Heart right ventricle (tissue), 16 donors: ENCODE results near the gene KRT15. TPM values are rescaled to one million over a fixed set of nuclear protein-coding genes. Genes with fewer than 3 reads are reported as not detected.

ENCODE experiments used
- ATAC-seq, 8 donors: fragments of 200-7000 bp; cut with Tn5 transposase; one replicate each; pipeline ENCODE4 v1.9.1; 2020; ENCODE audit warnings: mild to moderate bottlenecking in 8 of 8, moderate library complexity in 8 of 8, moderate number of reproducible peaks in 1 of 8
- DNase-seq, 2 donors: peaks; one replicate each; pipeline ENCODE4 v3.0.0-alpha.2; 2020
- H3K27ac ChIP-seq, 10 donors: fragments of 200-600 bp; sonication (generic) in 2 of 10; one replicate each; pipeline versions ENCODE4 v1.5.0 to v1.8.0; 2020 to 2022; ENCODE audit warnings: mild to moderate bottlenecking in 3 of 10
- H3K27me3 ChIP-seq, 7 donors: fragments of 200-600 bp; one replicate each; pipeline ENCODE4 v1.8.0; 2021 to 2022; ENCODE audit warnings: mild to moderate bottlenecking in 2 of 7
- H3K36me3 ChIP-seq, 9 donors: fragments of 200-600 bp; sonication (generic) in 1 of 9; one replicate each; pipeline versions ENCODE4 v1.5.0 to v1.8.0; 2020 to 2022; ENCODE audit warnings: mild to moderate bottlenecking in 2 of 9
- H3K4me1 ChIP-seq, 9 donors: fragments of 200-600 bp; sonication (generic) in 1 of 9; one replicate each; pipeline versions ENCODE4 v1.5.0 to v1.8.0; 2020 to 2022; ENCODE audit warnings: mild to moderate bottlenecking in 4 of 9
- H3K4me3 ChIP-seq, 10 donors: fragments of 200-600 bp; sonication (generic) in 2 of 10; one replicate each; pipeline versions ENCODE4 v1.5.0 to v1.8.0; 2020 to 2022; ENCODE audit warnings: mild to moderate bottlenecking in 7 of 10, moderate library complexity in 2 of 10
- H3K9me3 ChIP-seq, 11 donors: fragments of 200-600 bp in 10 of 11; sonication (generic) in 2 of 11; one replicate each; pipeline versions ENCODE4 v1.5.0 to v1.8.0; 2013 to 2022; ENCODE audit warnings: mild to moderate bottlenecking in 2 of 11, control low read depth in 1 of 11, moderate library complexity in 1 of 11
- CTCF ChIP-seq, 9 donors: fragments of 200-600 bp; sonication (generic) in 2 of 9; IDR thresholded peaks; one replicate each; pipeline versions ENCODE4 v1.5.0 to v1.8.0; 2021 to 2022; ENCODE audit warnings: antibody characterized with exemption in 9 of 9, mild to moderate bottlenecking in 5 of 9, moderate library complexity in 1 of 9
- WGBS, 2 donors: extraction: QIAGEN DNeasy Blood & Tissue Kit; methylation state at CpG; one replicate each; pipeline ENCODE4 v1.1.7; 2013; ENCODE audit warnings: inconsistent platforms in 1 of 2; 5-methylcytosine and 5-hydroxymethylcytosine counted together
- intact Hi-C, 10 donors: fragments of 100-400 bp; cut with DNase I; formaldehyde crosslinking; loops; one replicate each; pipeline versions ENCODE4 v1.11.1 to v1.14.2; 2022
- polyA plus RNA-seq, 2 donors: library from polyadenylated mRNA; stranded (reverse); fragments of 200-250 nt; gene quantifications; one replicate each; pipeline ENCODE4 v1.2.3, GENCODE V29; 2013
- total RNA-seq, 10 donors: library from RNA; stranded (reverse); fragmentation: NEBNext Ultra II Directional in 3 of 10; extraction: Animal tissue kit (Norgen Biotek cat#: 25700) in 3 of 10; gene quantifications; one replicate each; pipeline versions ENCODE4 v1.2.1 to v1.2.4, GENCODE V29; 2021 to 2023
- donor health status: Arrhythmogenic right ventricular cardiomyopathy.
- donor health status: ischemic (EF 13 %, LVEDD 7.1; RV severe dilation, severe dysfunction).
- donor health status: healthy with polysubstance abuse.
- donor health status: DM: no; HTN: yes; CAD: no.
- donor health status: DM: no; HTN: no; CAD: no.
- donor health status: ischemic (EF 25% LVEDD 6.9; RV normal size, moderate dysfunction).
- donor health status: ischemic (EF 25% LVEDD 5.7; RV mildly dilated, moderate dysfunction).
- donor health status: healthy.
- donor health status: DM: yes; HTN: yes; CAD: no.
- donor health status: Ischemic cardiomyopathy.
- donor health status: ischemic (EF 35%, LVEDD 5.7; RV mildly dilated, moderate dysfunction).
- donor health status: nonischemic (EF 11% LVEDD 7.7; RV severe dilation, severe dysfunction).
- donor health status: DM: yes; HTN: yes; CAD: no.
- donor health status: PGD.
- donor health status: ischemic (EF 29% LVEDD 5.4; RV normal size, mild dysfunction).
- donor health status: nonischemic (EF 23%, LVEDD 6.1; RV moderate dilation, normal function).

The KRT15 gene
- total and polyA plus RNA-seq, 12 donors: 0.07 to 0.22 TPM; not detected in 10

GRCh38 chr17:41480581-41480980 lies 38.1 kb downstream of the KRT15 start:
- no peak overlapping the region for H3K27ac ChIP-seq
- no peaks in the 10 kb centered on the region for H3K4me1 ChIP-seq
- ATAC-seq (no peak), DNase-seq (no peak)
- no peaks in the 10 kb centered on the region for H3K36me3 ChIP-seq
- WGBS, 2 donors: 96% methylated on average over 10 of the region's 10 CpGs
- no peaks in the 10 kb centered on the region for H3K9me3 ChIP-seq
- TF ChIP-seq CTCF (IDR thresholded peaks at IDR 0.05): no peak
- intact Hi-C loops: no loop called here
- H3K27me3 ChIP-seq: peaks cover 0 to 9% (median 6%) of the 10 kb centered on the region in 7 donors
- H3K4me3 ChIP-seq: no peak overlapping the region

DNA sequence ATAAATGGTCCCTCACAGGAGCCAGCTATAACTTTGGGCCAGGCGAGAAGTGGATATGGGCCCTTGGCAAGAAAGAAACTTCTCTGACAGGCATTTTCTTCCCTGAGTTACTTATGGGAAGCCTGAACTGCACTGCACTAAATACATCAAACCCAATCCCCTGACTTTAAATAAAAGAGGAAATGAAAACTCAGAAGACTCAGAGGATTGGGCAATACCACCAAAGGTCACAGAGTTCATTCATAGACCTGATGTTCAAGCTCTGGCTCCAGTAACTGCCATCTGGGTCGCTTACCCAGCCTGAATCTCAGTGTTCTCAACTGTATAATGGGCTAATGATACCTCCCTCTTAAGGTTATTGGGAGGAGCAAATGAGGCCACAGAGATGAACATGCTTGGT lies 38.6 kb downstream of the KRT15 start:
- WGBS, 2 donors: 36 to 71% methylated on average over 2 of the region's 2 CpGs
- Histone ChIP-seq H3K27me3 (peaks cover 0 to 9% (median 5%) of the 10 kb centered on the region in 7 donors), H3K9me3 (no peaks in the 10 kb centered on the region), H3K27ac (no peak overlapping the region), H3K4me1 (peaks cover 0 to 2% (median 0%) of the 10 kb centered on the region in 9 donors), H3K4me3 (no peak overlapping the region), H3K36me3 (no peaks in the 10 kb centered on the region)
- intact Hi-C loops: no loop called here
- no peak for TF ChIP-seq CTCF (IDR thresholded peaks at IDR 0.05)
- DNase-seq: no peak
- ATAC-seq: no peak

DNA sequence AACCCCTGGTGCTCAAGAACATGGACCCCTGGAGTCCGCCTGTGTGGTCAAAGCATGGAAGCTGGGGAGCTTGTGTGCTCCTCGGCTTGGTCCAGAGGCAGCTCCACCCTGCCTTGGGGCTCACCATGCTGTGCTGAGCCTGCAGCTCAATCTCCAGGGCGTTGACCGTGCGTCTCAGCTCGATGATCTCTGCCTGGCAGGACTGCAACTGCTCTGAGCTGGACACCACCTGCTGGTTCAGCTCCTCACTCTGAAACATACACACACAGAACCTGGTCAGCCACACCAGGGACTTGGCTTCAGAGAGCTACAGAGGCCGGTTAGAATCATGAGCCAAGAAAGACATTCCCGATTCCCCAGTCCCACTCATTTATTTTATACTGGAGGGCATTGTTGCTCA lies 40.5 kb downstream of the KRT15 start:
- intact Hi-C loops: no loop called here
- peaks cover 0 to 6% (median 0%) of the 10 kb centered on the region in 11 donors for H3K9me3 ChIP-seq
- peaks cover 0 to 3% (median 0%) of the 10 kb centered on the region in 7 donors for H3K27me3 ChIP-seq
- TF ChIP-seq CTCF (IDR thresholded peaks at IDR 0.05): no peak
- no peak overlapping the region for H3K27ac ChIP-seq
- no peaks in the 10 kb centered on the region for H3K36me3 ChIP-seq
- peaks cover 0 to 4% (median 0%) of the 10 kb centered on the region in 9 donors for H3K4me1 ChIP-seq
- 89 to 90% methylated on average over 8 of the region's 8 CpGs for WGBS, 2 donors
- ATAC-seq (no peak), DNase-seq (no peak)
- H3K4me3 ChIP-seq: no peak overlapping the region

DNA sequence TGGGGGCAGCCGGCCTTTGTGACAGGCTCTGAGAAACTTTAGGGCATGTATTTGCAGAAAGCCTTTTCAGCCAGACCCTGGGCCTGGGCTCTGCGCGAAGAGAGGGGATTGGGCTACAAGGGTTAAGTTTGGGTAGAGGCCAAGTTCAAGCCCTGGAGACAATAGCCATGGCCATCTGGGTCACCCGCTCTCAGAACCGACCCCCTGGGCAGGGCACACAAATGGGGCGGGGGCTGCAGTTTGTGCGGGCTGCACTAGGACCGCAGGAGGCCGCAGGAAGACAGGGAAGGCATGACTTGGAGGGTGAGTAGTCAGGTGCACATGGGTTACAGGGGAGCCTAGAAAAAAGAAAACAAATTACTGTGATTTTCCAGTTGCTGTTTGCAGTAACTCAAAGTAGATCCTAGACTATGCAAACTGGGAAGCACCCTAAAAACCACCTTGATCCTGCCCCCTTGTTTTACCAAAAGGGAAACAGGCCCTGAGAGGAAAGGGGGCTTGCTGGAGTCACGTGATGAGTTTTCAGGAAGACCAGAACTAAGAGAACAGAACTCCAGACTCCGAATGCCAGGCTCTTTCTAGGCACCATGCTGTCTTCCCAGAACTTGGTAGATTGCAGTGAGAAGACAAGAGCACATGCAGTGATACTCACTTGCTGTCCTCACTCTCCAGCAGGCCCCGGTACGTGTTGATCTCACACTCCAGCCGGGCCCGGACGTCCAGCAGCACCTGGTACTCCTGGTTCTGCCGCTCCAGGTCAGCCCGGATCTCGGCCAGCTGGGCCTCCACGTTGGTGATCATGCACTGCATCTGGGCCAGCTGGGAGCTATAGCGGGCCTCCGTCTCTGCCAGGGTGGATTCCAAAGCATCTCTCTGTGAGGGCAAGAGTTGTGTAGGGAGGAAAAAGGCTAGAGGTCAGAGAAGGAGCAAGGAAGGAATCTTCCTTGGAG lies 41.5 kb downstream of the KRT15 start:
- Histone ChIP-seq H3K27ac (no peak overlapping the region), H3K36me3 (no peaks in the 10 kb centered on the region), H3K27me3 (no peaks in the 10 kb centered on the region), H3K4me1 (peaks cover 0 to 4% (median 0%) of the 10 kb centered on the region in 9 donors), H3K4me3 (no peak overlapping the region), H3K9me3 (peaks cover 0 to 11% (median 0%) of the 10 kb centered on the region in 11 donors)
- no peak for TF ChIP-seq CTCF (IDR thresholded peaks at IDR 0.05)
- intact Hi-C loops: no loop called here
- ATAC-seq: no peak
- DNase-seq: no peak
- WGBS, 2 donors: 85 to 91% methylated on average over 22 of the region's 22 CpGs
